SK-N-SH (cell line): ENCODE measurements around the gene RAB3C. TPM values are rescaled to one million over a fixed set of nuclear protein-coding genes. Genes with fewer than 3 reads are reported as not detected.

Experiments
- CTCF ChIA-PET: fragments of 300-600, 350-600 bp; formaldehyde crosslinking; extraction: SDS; loops from one replicate; lab custom pipeline; 2021; lab: Yijun Ruan, JAX
- POLR2A ChIA-PET: fragments of 350-600 bp; sonication (Branson Sonifier 250); formaldehyde crosslinking; extraction: SDS; loops from one replicate; lab custom pipeline; 2020; ENCODE audit warnings: antibody characterized with exemption, inconsistent platforms; lab: Yijun Ruan, JAX
- DNase-seq: peaks from one replicate; pipeline ENCODE4 v3.0.0; 2012
- H2AFZ ChIP-seq: fragments of 200-600 bp; sonication (generic); 2 replicates; pipeline ENCODE4 v1.8.1; 2016; ENCODE audit warnings: antibody characterized with exemption, mild to moderate bottlenecking, low read depth
- H3F3A ChIP-seq: fragments of 200-600 bp; sonication (generic); replicated peaks from 2 replicates; pipeline ENCODE3; 2016; ENCODE audit warnings: antibody characterized with exemption, mild to moderate bottlenecking; ENCODE audit not compliant: insufficient read depth
- H3K27ac ChIP-seq, 2 experiments: fragments of 200-500 bp in 1 of 2; fragments of 200-600 bp in 1 of 2; sonication (Bioruptor generic) in 1 of 2; sonication (generic), shearing (Covaris generic) in 1 of 2; 2 replicates each; pipeline versions ENCODE4 v1.5.1 to v1.6.1; 2014 to 2016; ENCODE audit warnings: low read depth in 2 of 2, inconsistent platforms in 1 of 2, low read length in 1 of 2, mild to moderate bottlenecking in 1 of 2, mixed read lengths in 1 of 2
- H3K27me3 ChIP-seq: fragments of 200-600 bp; sonication (generic), shearing (Covaris generic); 2 replicates; pipeline ENCODE4 v1.6.1; 2016; ENCODE audit warnings: mixed run types; ENCODE audit not compliant: insufficient read depth
- H3K36me3 ChIP-seq, 2 experiments: fragments of 200-500 bp in 1 of 2; fragments of 200-600 bp in 1 of 2; sonication (Bioruptor generic) in 1 of 2; sonication (generic) in 1 of 2; replicated peaks in 1 of 2; 2 replicates each; pipeline versions ENCODE3 to v1.5.1; 2014 to 2016; ENCODE audit warnings: low read length in 1 of 2, mild to moderate bottlenecking in 1 of 2; ENCODE audit not compliant: insufficient read depth in 2 of 2, control insufficient read depth in 1 of 2
- H3K4me1 ChIP-seq, 2 experiments: fragments of 200-500 bp in 1 of 2; fragments of 200-600 bp in 1 of 2; sonication (Bioruptor generic) in 1 of 2; sonication (generic), shearing (Covaris generic) in 1 of 2; 2 replicates each; pipeline versions ENCODE4 v1.5.1 to v1.6.1; 2014 to 2016; ENCODE audit warnings: low read depth in 1 of 2, low read length in 1 of 2, mixed run types in 1 of 2; ENCODE audit not compliant: insufficient read depth in 2 of 2, control insufficient read depth in 1 of 2
- H3K4me2 ChIP-seq: fragments of 200-600 bp; sonication (generic), shearing (Covaris generic); 2 replicates; pipeline ENCODE4 v1.6.1; 2017; ENCODE audit warnings: mixed run types
- H3K4me3 ChIP-seq, 2 experiments: fragments of 200-500 bp in 1 of 2; fragments of 200-600 bp in 1 of 2; sonication (Bioruptor generic) in 1 of 2; sonication (generic), shearing (Covaris generic) in 1 of 2; 2 replicates each; pipeline versions ENCODE4 v1.5.1 to v1.8.1; 2014 to 2016; ENCODE audit warnings: low read depth in 2 of 2, inconsistent platforms in 1 of 2, low read length in 1 of 2, mild to moderate bottlenecking in 1 of 2, mixed read lengths in 1 of 2, moderate library complexity in 1 of 2
- H3K79me2 ChIP-seq: fragments of 200-600 bp; sonication (generic); 2 replicates; pipeline ENCODE4 v1.8.1; 2017; ENCODE audit warnings: mild to moderate bottlenecking; ENCODE audit not compliant: insufficient read depth
- H3K9ac ChIP-seq: fragments of 200-600 bp; sonication (generic); 2 replicates; pipeline ENCODE4 v1.6.1; 2017; ENCODE audit warnings: mixed run types
- H3K9me2 ChIP-seq: fragments of 200-600 bp; sonication (generic); 2 replicates; pipeline ENCODE4 v1.6.1; 2017; ENCODE audit warnings: mixed run types
- H3K9me3 ChIP-seq: fragments of 200-600 bp; sonication (generic); 2 replicates; pipeline ENCODE4 v1.6.1; 2017; ENCODE audit warnings: mixed run types, mild to moderate bottlenecking, moderate library complexity
- H4K20me1 ChIP-seq: fragments of 200-600 bp; sonication (generic); 2 replicates; pipeline ENCODE4 v1.6.1; 2017; ENCODE audit warnings: mild to moderate bottlenecking, mixed run types; ENCODE audit not compliant: insufficient read depth
- GATA2 ChIP-seq: sonication (generic); formaldehyde crosslinking; IDR thresholded peaks from 2 replicates; pipeline ENCODE4 v1.5.0; 2020; ENCODE audit warnings: mild to moderate bottlenecking, missing genetic modification reagents
- JUND ChIP-seq: IDR thresholded peaks from 2 replicates; pipeline ENCODE4 v1.4.0; 2012
- NFIC ChIP-seq: IDR thresholded peaks from 2 replicates; pipeline ENCODE4 v1.4.0; 2012; ENCODE audit warnings: borderline replicate concordance
- NRF1 ChIP-seq: IDR thresholded peaks from 2 replicates; pipeline ENCODE4 v1.6.1; 2012; ENCODE audit warnings: low read depth, mild to moderate bottlenecking, low read length
- RCOR1 ChIP-seq: fragments of 150-350 bp; IDR thresholded peaks from 2 replicates; pipeline ENCODE4 v1.6.1; 2017; ENCODE audit warnings: antibody characterized with exemption, low read length
- RXRA ChIP-seq: IDR thresholded peaks from 2 replicates; pipeline ENCODE4 v1.4.0; 2012; ENCODE audit warnings: low read depth, mild to moderate bottlenecking, borderline replicate concordance
- SIN3A ChIP-seq: IDR thresholded peaks from 2 replicates; pipeline ENCODE4 v1.6.1; 2012; ENCODE audit warnings: low read depth, mild to moderate bottlenecking, low read length, moderate library complexity, borderline replicate concordance
- SMC3 ChIP-seq: IDR thresholded peaks from 2 replicates; pipeline ENCODE4 v1.6.1; 2012; ENCODE audit warnings: low read depth, low read length, improper control_type of control experiment
- TAF1 ChIP-seq: IDR thresholded peaks from 2 replicates; pipeline ENCODE4 v1.6.1; 2012; ENCODE audit warnings: low read depth, mild to moderate bottlenecking, low read length, moderate library complexity, borderline replicate concordance
- WGBS: methylation state at CpG from one replicate; pipeline ENCODE4 v1.1.6; 2017; ENCODE audit warnings: low lambda C conversion rate; 5-methylcytosine and 5-hydroxymethylcytosine counted together
- polyA plus RNA-seq, 3 experiments: library from polyadenylated mRNA; depleted of rRNA; stranded (reverse); fragments of >200 nt; gene quantifications; 2 replicates each; pipeline ENCODE4 v1.2.3, GENCODE V29; 2012
- TF ChIP-seq, protein P1 (sequence below): IDR thresholded peaks from 2 replicates; pipeline ENCODE4 v1.6.1; 2012; ENCODE audit warnings: mild to moderate bottlenecking, low read depth, low read length, moderate library complexity
- TF ChIP-seq, protein P2 (sequence below): IDR thresholded peaks from 2 replicates; pipeline ENCODE4; 2012
- TF ChIP-seq, protein P3 (sequence below): fragments of 200-600 bp; sonication (generic); IDR thresholded peaks from 2 replicates; pipeline ENCODE4 v1.6.1; 2017; ENCODE audit warnings: antibody characterized with exemption, mild to moderate bottlenecking, moderate library complexity
- TF ChIP-seq, protein P4 (sequence below): IDR thresholded peaks from 2 replicates; pipeline ENCODE4 v1.4.0; 2012; ENCODE audit warnings: low read depth, borderline replicate concordance

Gene RAB3C
- polyA plus RNA-seq, 1 of the 3 experiments (the other 2 are of a cell fraction) = 0.03 TPM

DNA sequence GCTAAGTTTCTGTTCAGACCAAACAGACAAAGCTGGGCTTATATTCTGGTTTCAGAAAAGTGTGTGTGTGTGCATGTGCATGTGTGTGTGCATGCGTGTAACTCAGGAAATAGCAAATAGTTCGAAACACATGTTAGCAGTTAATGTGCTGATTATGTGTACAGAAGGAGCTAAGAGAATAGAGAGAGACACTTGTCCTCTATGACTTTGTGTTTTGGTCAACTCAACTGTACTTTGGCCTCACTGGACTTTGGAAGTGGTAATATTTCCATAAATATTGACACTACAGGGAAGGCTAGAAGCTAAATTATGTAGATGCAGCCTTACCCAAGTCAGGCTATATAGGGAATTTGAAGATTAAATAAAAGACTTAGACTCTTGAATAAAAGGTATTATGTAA lies 155.5 kb downstream of the RAB3C start (continued):
- TF ChIP-seq, protein P1, sequence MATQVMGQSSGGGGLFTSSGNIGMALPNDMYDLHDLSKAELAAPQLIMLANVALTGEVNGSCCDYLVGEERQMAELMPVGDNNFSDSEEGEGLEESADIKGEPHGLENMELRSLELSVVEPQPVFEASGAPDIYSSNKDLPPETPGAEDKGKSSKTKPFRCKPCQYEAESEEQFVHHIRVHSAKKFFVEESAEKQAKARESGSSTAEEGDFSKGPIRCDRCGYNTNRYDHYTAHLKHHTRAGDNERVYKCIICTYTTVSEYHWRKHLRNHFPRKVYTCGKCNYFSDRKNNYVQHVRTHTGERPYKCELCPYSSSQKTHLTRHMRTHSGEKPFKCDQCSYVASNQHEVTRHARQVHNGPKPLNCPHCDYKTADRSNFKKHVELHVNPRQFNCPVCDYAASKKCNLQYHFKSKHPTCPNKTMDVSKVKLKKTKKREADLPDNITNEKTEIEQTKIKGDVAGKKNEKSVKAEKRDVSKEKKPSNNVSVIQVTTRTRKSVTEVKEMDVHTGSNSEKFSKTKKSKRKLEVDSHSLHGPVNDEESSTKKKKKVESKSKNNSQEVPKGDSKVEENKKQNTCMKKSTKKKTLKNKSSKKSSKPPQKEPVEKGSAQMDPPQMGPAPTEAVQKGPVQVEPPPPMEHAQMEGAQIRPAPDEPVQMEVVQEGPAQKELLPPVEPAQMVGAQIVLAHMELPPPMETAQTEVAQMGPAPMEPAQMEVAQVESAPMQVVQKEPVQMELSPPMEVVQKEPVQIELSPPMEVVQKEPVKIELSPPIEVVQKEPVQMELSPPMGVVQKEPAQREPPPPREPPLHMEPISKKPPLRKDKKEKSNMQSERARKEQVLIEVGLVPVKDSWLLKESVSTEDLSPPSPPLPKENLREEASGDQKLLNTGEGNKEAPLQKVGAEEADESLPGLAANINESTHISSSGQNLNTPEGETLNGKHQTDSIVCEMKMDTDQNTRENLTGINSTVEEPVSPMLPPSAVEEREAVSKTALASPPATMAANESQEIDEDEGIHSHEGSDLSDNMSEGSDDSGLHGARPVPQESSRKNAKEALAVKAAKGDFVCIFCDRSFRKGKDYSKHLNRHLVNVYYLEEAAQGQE = no peak
- TF ChIP-seq, protein P2, sequence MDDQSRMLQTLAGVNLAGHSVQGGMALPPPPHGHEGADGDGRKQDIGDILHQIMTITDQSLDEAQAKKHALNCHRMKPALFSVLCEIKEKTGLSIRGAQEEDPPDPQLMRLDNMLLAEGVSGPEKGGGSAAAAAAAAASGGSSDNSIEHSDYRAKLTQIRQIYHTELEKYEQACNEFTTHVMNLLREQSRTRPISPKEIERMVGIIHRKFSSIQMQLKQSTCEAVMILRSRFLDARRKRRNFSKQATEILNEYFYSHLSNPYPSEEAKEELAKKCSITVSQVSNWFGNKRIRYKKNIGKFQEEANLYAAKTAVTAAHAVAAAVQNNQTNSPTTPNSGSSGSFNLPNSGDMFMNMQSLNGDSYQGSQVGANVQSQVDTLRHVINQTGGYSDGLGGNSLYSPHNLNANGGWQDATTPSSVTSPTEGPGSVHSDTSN = no peak
- TF ChIP-seq JUND (no peak), RXRA (no peak)

DNA sequence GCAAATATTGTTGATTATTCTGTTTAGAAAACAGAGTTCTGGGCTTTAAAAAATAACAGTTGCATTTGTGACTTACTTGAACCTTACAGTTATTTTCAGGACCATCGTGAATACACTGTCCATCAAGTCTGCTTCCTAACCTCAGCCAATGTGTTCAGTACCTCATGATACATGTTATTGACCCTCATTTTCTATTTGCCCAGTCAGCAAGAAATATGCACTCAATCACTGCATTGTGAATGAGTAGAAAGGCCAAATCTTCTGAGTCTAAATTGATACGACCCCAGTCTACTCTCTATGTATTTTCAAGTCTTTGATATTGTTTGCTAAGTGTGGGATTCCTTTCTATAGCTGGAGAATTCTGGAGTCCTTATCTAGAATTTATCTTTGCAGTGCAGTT lies 156.2 kb downstream of the RAB3C start:
- H3F3A ChIP-seq = no peaks in the 10 kb centered on the region
- 47% methylated on average over 2 of the region's 2 CpGs for WGBS
- H3K4me1 ChIP-seq = no peaks in the 10 kb centered on the region; a peak in 1 of 4 replicates
- no peak for TF ChIP-seq RCOR1
- TF ChIP-seq SMC3 = no peak
- no peak for TF ChIP-seq RXRA
- TF ChIP-seq TAF1 = no peak
- TF ChIP-seq, protein P3, sequence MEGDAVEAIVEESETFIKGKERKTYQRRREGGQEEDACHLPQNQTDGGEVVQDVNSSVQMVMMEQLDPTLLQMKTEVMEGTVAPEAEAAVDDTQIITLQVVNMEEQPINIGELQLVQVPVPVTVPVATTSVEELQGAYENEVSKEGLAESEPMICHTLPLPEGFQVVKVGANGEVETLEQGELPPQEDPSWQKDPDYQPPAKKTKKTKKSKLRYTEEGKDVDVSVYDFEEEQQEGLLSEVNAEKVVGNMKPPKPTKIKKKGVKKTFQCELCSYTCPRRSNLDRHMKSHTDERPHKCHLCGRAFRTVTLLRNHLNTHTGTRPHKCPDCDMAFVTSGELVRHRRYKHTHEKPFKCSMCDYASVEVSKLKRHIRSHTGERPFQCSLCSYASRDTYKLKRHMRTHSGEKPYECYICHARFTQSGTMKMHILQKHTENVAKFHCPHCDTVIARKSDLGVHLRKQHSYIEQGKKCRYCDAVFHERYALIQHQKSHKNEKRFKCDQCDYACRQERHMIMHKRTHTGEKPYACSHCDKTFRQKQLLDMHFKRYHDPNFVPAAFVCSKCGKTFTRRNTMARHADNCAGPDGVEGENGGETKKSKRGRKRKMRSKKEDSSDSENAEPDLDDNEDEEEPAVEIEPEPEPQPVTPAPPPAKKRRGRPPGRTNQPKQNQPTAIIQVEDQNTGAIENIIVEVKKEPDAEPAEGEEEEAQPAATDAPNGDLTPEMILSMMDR = no peak
- no peak for TF ChIP-seq SIN3A
- no peak for TF ChIP-seq NFIC
- no peak for TF ChIP-seq GATA2 (CRISPR knock-in tag)
- TF ChIP-seq, protein P4, sequence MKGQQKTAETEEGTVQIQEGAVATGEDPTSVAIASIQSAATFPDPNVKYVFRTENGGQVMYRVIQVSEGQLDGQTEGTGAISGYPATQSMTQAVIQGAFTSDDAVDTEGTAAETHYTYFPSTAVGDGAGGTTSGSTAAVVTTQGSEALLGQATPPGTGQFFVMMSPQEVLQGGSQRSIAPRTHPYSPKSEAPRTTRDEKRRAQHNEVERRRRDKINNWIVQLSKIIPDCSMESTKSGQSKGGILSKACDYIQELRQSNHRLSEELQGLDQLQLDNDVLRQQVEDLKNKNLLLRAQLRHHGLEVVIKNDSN = no peak
- TF ChIP-seq NRF1 = no peak
- ChIA-PET POLR2A (no interaction called here), CTCF (no interaction called here)
- no peaks in the 10 kb centered on the region for H3K36me3 ChIP-seq
- H3K9me3 ChIP-seq = no peaks in the 10 kb centered on the region
- H3K27me3 ChIP-seq = no peaks in the 10 kb centered on the region
- H4K20me1 ChIP-seq = no peaks in the 10 kb centered on the region
- H3K9me2 ChIP-seq = no peaks in the 10 kb centered on the region
- no peak overlapping the region for H3K4me2 ChIP-seq
- H3K4me3 ChIP-seq = no peak overlapping the region
- H3K79me2 ChIP-seq = no peaks in the 10 kb centered on the region
- H3K9ac ChIP-seq = no peak overlapping the region
- H3K27ac ChIP-seq = no peak overlapping the region
- H2AFZ ChIP-seq = no peak overlapping the region
- no peak for DNase-seq
